IMR-90 (cell line): ENCODE results near the gene GNRH2. TPM values are rescaled to one million over a fixed set of nuclear protein-coding genes. Genes with fewer than 3 reads are reported as not detected.

Experiments
- ATAC-seq: fragments of 200-7000 bp; cut with Tn5 transposase; 2 replicates; pipeline ENCODE4 v1.9.1; 2020; ENCODE audit warnings: low read depth, mild to moderate bottlenecking, moderate library complexity
- BruUV-seq: library from RNA; stranded (reverse); fragments of 400-500 nt; replicated peaks from 2 replicates; lab custom pipeline; 2021; lab: Mats Ljungman, UMichigan
- CTCF ChIA-PET: fragments of 300-600 bp; formaldehyde crosslinking; extraction: SDS; loops from one replicate; lab custom pipeline; 2021; ENCODE audit warnings: antibody characterized with exemption; lab: Yijun Ruan, JAX
- POLR2A ChIA-PET: fragments of 300-600 bp; sonication (Branson Sonifier 250); formaldehyde crosslinking; loops from one replicate; lab custom pipeline; 2022; ENCODE audit warnings: antibody characterized with exemption; ENCODE audit not compliant: unreplicated experiment; lab: Charles Lee
- DNase-seq: peaks from one replicate; pipeline ENCODE4 v3.0.0; 2013
- H2AFZ ChIP-seq: replicated peaks from 2 replicates; pipeline ENCODE3; 2013; ENCODE audit warnings: low read length, mild to moderate bottlenecking; ENCODE audit not compliant: poor library complexity
- H2AK5ac ChIP-seq: 2 replicates; pipeline ENCODE4 v1.6.1; 2013; ENCODE audit warnings: low read depth, low read length, inconsistent platforms
- H2AK9ac ChIP-seq: replicated peaks from 2 replicates; pipeline ENCODE3; 2013; ENCODE audit warnings: mild to moderate bottlenecking, low read depth, low read length, moderate library complexity; ENCODE audit not compliant: poor library complexity
- H2BK120ac ChIP-seq: 2 replicates; pipeline ENCODE4 v1.6.1; 2013; ENCODE audit warnings: low read depth, low read length, inconsistent platforms
- H2BK15ac ChIP-seq: 3 replicates; pipeline ENCODE4 v1.6.1; 2013; ENCODE audit warnings: low read depth, low read length, inconsistent platforms
- H2BK20ac ChIP-seq: 2 replicates; pipeline ENCODE4 v1.6.1; 2013; ENCODE audit warnings: low read depth, mild to moderate bottlenecking, inconsistent platforms, low read length, moderate library complexity
- H2BK5ac ChIP-seq: 2 replicates; pipeline ENCODE4 v1.6.1; 2013; ENCODE audit warnings: mild to moderate bottlenecking, low read depth, low read length, inconsistent platforms; ENCODE audit not compliant: poor library complexity, severe bottlenecking
- H3K14ac ChIP-seq: replicated peaks from 2 replicates; pipeline ENCODE4 v1.6.1; 2013; ENCODE audit warnings: low read depth, low read length, inconsistent platforms
- H3K18ac ChIP-seq: 2 replicates; pipeline ENCODE4 v1.6.1; 2013; ENCODE audit warnings: low read depth, low read length, control low read depth
- H3K23ac ChIP-seq: 2 replicates; pipeline ENCODE4 v1.6.1; 2013; ENCODE audit warnings: low read depth, low read length, inconsistent platforms
- H3K27ac ChIP-seq: 2 replicates; pipeline ENCODE4 v1.5.1; 2013; ENCODE audit warnings: mild to moderate bottlenecking, control low read depth, low read length; ENCODE audit not compliant: insufficient read depth
- H3K27me3 ChIP-seq: 2 replicates; pipeline ENCODE4 v1.6.1; 2013; ENCODE audit warnings: low read length; ENCODE audit not compliant: control insufficient read depth, insufficient read depth
- H3K36me3 ChIP-seq: 2 replicates; pipeline ENCODE4 v1.6.1; 2013; ENCODE audit warnings: low read length, mixed read lengths; ENCODE audit not compliant: control insufficient read depth, insufficient read depth
- H3K4ac ChIP-seq: 2 replicates; pipeline ENCODE4 v1.6.1; 2013; ENCODE audit warnings: low read depth, low read length, inconsistent platforms
- H3K4me1 ChIP-seq: 2 replicates; pipeline ENCODE4 v1.6.1; 2013; ENCODE audit warnings: low read length, mixed read lengths; ENCODE audit not compliant: control insufficient read depth, insufficient read depth
- H3K4me2 ChIP-seq: 2 replicates; pipeline ENCODE4 v1.6.1; 2013; ENCODE audit warnings: low read depth, mild to moderate bottlenecking, control low read depth, low read length, moderate library complexity
- H3K4me3 ChIP-seq: 2 replicates; pipeline ENCODE4 v1.5.1; 2013; ENCODE audit warnings: low read depth, mild to moderate bottlenecking, control low read depth, low read length, moderate library complexity; ENCODE audit not compliant: insufficient read depth
- H3K56ac ChIP-seq: 2 replicates; pipeline ENCODE4 v1.6.1; 2013; ENCODE audit warnings: low read length, inconsistent platforms; ENCODE audit not compliant: insufficient read depth; ENCODE audit errors: extremely low read depth
- H3K79me1 ChIP-seq, 2 experiments: 2 replicates each; pipeline ENCODE4 v1.6.1; 2013; ENCODE audit warnings: low read length in 2 of 2, inconsistent platforms in 1 of 2, low read depth in 1 of 2
- H3K9ac ChIP-seq: 2 replicates; pipeline ENCODE4 v1.6.1; 2013; ENCODE audit warnings: low read depth, low read length, control low read depth
- H3K9me1 ChIP-seq: 2 replicates; pipeline ENCODE4 v1.6.1; 2013; ENCODE audit warnings: low read length, inconsistent platforms; ENCODE audit not compliant: insufficient read depth
- H3K9me3 ChIP-seq: 2 replicates; pipeline ENCODE4 v1.6.1; 2013; ENCODE audit warnings: low read length; ENCODE audit not compliant: control insufficient read depth, insufficient read depth
- H4K20me1 ChIP-seq: 2 replicates; pipeline ENCODE4 v1.6.1; 2013; ENCODE audit warnings: low read length, inconsistent platforms; ENCODE audit not compliant: insufficient read depth
- H4K5ac ChIP-seq: 2 replicates; pipeline ENCODE4 v1.6.1; 2013; ENCODE audit warnings: mild to moderate bottlenecking, low read depth, low read length, control low read depth
- H4K8ac ChIP-seq, 2 experiments: 2 replicates each; pipeline ENCODE4 v1.6.1; 2013; ENCODE audit warnings: low read depth in 2 of 2, low read length in 2 of 2, control low read depth in 1 of 2, inconsistent platforms in 1 of 2
- H4K91ac ChIP-seq: 2 replicates; pipeline ENCODE4 v1.6.1; 2013; ENCODE audit warnings: low read depth, low read length, inconsistent platforms; ENCODE audit not compliant: insufficient read depth
- BHLHE40 ChIP-seq: fragments of 150-350 bp; IDR thresholded peaks from 2 replicates; pipeline ENCODE4 v1.6.1; 2016; ENCODE audit warnings: mild to moderate bottlenecking, low read depth, low read length
- CEBPB ChIP-seq: IDR thresholded peaks from 2 replicates; pipeline ENCODE4 v1.6.1; 2012; ENCODE audit warnings: low read depth, low read length, improper control_type of control experiment
- CHD1 ChIP-seq: IDR thresholded peaks from 2 replicates; pipeline ENCODE4 v1.6.1; 2012; ENCODE audit warnings: low read depth, low read length, improper control_type of control experiment
- FOS ChIP-seq: fragments of 150-350 bp; IDR thresholded peaks from 2 replicates; pipeline ENCODE4 v1.6.1; 2016; ENCODE audit warnings: low read depth, low read length
- MAFK ChIP-seq: IDR thresholded peaks from 2 replicates; pipeline ENCODE4 v1.6.1; 2012; ENCODE audit warnings: low read depth, low read length, improper control_type of control experiment
- MAZ ChIP-seq: IDR thresholded peaks from 2 replicates; pipeline ENCODE4 v1.6.1; 2012; ENCODE audit warnings: low read depth, mild to moderate bottlenecking, low read length, improper control_type of control experiment, moderate library complexity, borderline replicate concordance
- MXI1 ChIP-seq: IDR thresholded peaks from 2 replicates; pipeline ENCODE4 v1.6.1; 2012; ENCODE audit warnings: low read depth, mild to moderate bottlenecking, low read length, moderate library complexity, borderline replicate concordance
- NFE2L2 ChIP-seq: fragments of 150-350 bp; IDR thresholded peaks from 2 replicates; pipeline ENCODE4 v1.6.1; 2016; ENCODE audit warnings: low read depth, mild to moderate bottlenecking, low read length
- POLR2A ChIP-seq: IDR thresholded peaks from 2 replicates; pipeline ENCODE4 v1.6.1; 2012; ENCODE audit warnings: mild to moderate bottlenecking, low read depth, low read length
- RAD21 ChIP-seq: IDR thresholded peaks from 2 replicates; pipeline ENCODE4 v1.6.1; 2012; ENCODE audit warnings: low read length, improper control_type of control experiment
- RCOR1 ChIP-seq: IDR thresholded peaks from 2 replicates; pipeline ENCODE4 v1.6.1; 2012; ENCODE audit warnings: mild to moderate bottlenecking, low read length, improper control_type of control experiment; ENCODE audit not compliant: insufficient replicate concordance
- RFX5 ChIP-seq: IDR thresholded peaks from 2 replicates; pipeline ENCODE4 v1.8.0; 2012; ENCODE audit warnings: low read depth, mild to moderate bottlenecking, low read length, moderate library complexity
- SMC3 ChIP-seq: fragments of 150-350 bp; IDR thresholded peaks from 2 replicates; pipeline ENCODE4 v1.6.1; 2016; ENCODE audit warnings: low read depth, mild to moderate bottlenecking, antibody characterized with exemption, low read length, moderate library complexity
- WGBS, 2 experiments: methylation state at CpG; one replicate each; pipeline versions ENCODE4 v1.1.5 to v1.1.7; 2013; ENCODE audit warnings: missing lambda C conversion rate in 2 of 2; ENCODE audit not compliant: insufficient read length in 1 of 2; ENCODE audit errors: extremely low coverage in 2 of 2; 5-methylcytosine and 5-hydroxymethylcytosine counted together
- dilution Hi-C: fragments of 300-500 bp; cut with HindIII; formaldehyde crosslinking; loops from one replicate; pipeline ENCODE4 v1.14.3; 2018; ENCODE audit warnings: low sequenced_read_pairs; ENCODE audit not compliant: unreplicated experiment
- in situ Hi-C: fragments of 300-500 bp; cut with MboI; formaldehyde crosslinking; loops from 3 replicates; pipeline ENCODE4 v1.14.3; 2019; ENCODE audit warnings: low sequenced_read_pairs, inconsistent platforms, mixed read lengths
- intact Hi-C: fragments of 100-400 bp; cut with micrococcal nuclease; formaldehyde crosslinking; loops from 2 replicates; pipeline ENCODE4 v1.10.0; 2022
- polyA plus RNA-seq, 3 experiments: library from polyadenylated mRNA; depleted of rRNA; stranded (reverse); fragments of >200 nt; gene quantifications; 2 replicates each; pipeline ENCODE4 v1.2.3, GENCODE V29; 2012; ENCODE audit warnings: low replicate concordance in 1 of 3
- total RNA-seq: library from RNA; depleted of rRNA; stranded (reverse); fragments of >200 nt; gene quantifications from 2 replicates; pipeline ENCODE4 v1.2.3, GENCODE V29; 2012
- TF ChIP-seq, protein P1 (sequence below): fragments of 150-350 bp; IDR thresholded peaks from 2 replicates; pipeline ENCODE4 v1.6.1; 2016; ENCODE audit warnings: low read depth, mild to moderate bottlenecking, low read length, moderate library complexity, borderline replicate concordance
- TF ChIP-seq, protein P2 (sequence below): fragments of 150-350 bp; IDR thresholded peaks from 2 replicates; pipeline ENCODE4 v1.6.1; 2017; ENCODE audit warnings: mild to moderate bottlenecking, antibody characterized with exemption, low read length, low read depth
- TF ChIP-seq, protein P3 (sequence below): conservative IDR thresholded peaks from 2 replicates; pipeline ENCODE4 v1.5.1; 2012; ENCODE audit warnings: mild to moderate bottlenecking, low read depth, low read length, improper control_type of control experiment

Gene GNRH2
- total and polyA plus RNA-seq, 2 of the 4 experiments (the other 2 are of a cell fraction): 0.18 to 0.21 TPM

DNA sequence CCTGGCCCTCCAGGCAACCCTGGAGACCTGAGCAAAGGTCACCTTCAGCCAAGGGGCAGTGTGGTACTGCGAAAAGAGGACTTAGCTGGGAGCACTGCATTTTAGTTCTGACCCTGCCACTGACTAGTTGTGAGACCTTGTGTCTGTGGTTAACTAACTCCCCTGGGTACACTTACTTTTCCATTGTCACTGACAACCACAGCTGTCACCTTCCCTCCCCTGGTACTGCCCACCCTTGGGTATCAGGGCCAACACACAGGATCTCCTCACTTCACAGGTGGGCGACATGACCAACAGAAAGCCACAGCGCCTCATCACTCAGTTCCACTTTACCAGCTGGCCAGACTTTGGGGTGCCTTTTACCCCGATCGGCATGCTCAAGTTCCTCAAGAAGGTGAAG, 21.6 kb upstream of the GNRH2 start:
- H2AFZ ChIP-seq: no peak overlapping the region
- H2BK15ac ChIP-seq: no peak overlapping the region
- DNase-seq (no peak), ATAC-seq (no peak)
- no peak overlapping the region for H3K27ac ChIP-seq
- no peak overlapping the region for H2BK120ac ChIP-seq
- no peak overlapping the region for H2AK5ac ChIP-seq
- no peak overlapping the region for H2BK20ac ChIP-seq
- no TSS peak for BruUV-seq
- CTCF ChIA-PET: no interaction called here
- WGBS, 2 experiments: 100% methylated on average over 2 of the region's 5 CpGs; no CpG with 5 or more reads in 1 of the 2 experiments
- dilution Hi-C loops (no loop called here), in situ Hi-C loops (no loop called here), intact Hi-C loops (no loop called here)
- 0 out of 2 replicates have a peak, but pooled peaks cover 10% of the 10 kb centered on the region for H3K9me1 ChIP-seq
- no peaks in the 10 kb centered on the region for H3K4me1 ChIP-seq
- no peak overlapping the region for H4K8ac ChIP-seq
- H3K4me2 ChIP-seq: no peak overlapping the region
- no peak overlapping the region for H3K23ac ChIP-seq
- H4K20me1 ChIP-seq: no peaks in the 10 kb centered on the region
- H3K27me3 ChIP-seq: no peaks in the 10 kb centered on the region
- no peak overlapping the region for H3K14ac ChIP-seq
- no peak overlapping the region for H3K4me3 ChIP-seq
- H3K4ac ChIP-seq: no peak overlapping the region
- peak overlapping the region; percentile 15 for H2AK9ac ChIP-seq
- H3K56ac ChIP-seq: no peak overlapping the region
- H3K9me3 ChIP-seq: no peaks in the 10 kb centered on the region
- no peak overlapping the region for H3K18ac ChIP-seq
- POLR2A ChIA-PET: no interaction called here
- H4K5ac ChIP-seq: no peak overlapping the region
- no peak overlapping the region for H2BK5ac ChIP-seq
- TF ChIP-seq CEBPB (no peak), RCOR1 (no peak), MXI1 (no peak), RFX5 (no peak), CHD1 (no peak), FOS (no peak), MAZ (no peak), NFE2L2 (no peak), MAFK (no peak), SMC3 (no peak), BHLHE40 (no peak), POLR2A (no peak), RAD21 (no peak)
- TF ChIP-seq, protein P1, sequence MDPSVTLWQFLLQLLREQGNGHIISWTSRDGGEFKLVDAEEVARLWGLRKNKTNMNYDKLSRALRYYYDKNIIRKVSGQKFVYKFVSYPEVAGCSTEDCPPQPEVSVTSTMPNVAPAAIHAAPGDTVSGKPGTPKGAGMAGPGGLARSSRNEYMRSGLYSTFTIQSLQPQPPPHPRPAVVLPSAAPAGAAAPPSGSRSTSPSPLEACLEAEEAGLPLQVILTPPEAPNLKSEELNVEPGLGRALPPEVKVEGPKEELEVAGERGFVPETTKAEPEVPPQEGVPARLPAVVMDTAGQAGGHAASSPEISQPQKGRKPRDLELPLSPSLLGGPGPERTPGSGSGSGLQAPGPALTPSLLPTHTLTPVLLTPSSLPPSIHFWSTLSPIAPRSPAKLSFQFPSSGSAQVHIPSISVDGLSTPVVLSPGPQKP: no peak
- TF ChIP-seq, protein P2, sequence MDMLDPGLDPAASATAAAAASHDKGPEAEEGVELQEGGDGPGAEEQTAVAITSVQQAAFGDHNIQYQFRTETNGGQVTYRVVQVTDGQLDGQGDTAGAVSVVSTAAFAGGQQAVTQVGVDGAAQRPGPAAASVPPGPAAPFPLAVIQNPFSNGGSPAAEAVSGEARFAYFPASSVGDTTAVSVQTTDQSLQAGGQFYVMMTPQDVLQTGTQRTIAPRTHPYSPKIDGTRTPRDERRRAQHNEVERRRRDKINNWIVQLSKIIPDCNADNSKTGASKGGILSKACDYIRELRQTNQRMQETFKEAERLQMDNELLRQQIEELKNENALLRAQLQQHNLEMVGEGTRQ: no peak
- TF ChIP-seq, protein P3, sequence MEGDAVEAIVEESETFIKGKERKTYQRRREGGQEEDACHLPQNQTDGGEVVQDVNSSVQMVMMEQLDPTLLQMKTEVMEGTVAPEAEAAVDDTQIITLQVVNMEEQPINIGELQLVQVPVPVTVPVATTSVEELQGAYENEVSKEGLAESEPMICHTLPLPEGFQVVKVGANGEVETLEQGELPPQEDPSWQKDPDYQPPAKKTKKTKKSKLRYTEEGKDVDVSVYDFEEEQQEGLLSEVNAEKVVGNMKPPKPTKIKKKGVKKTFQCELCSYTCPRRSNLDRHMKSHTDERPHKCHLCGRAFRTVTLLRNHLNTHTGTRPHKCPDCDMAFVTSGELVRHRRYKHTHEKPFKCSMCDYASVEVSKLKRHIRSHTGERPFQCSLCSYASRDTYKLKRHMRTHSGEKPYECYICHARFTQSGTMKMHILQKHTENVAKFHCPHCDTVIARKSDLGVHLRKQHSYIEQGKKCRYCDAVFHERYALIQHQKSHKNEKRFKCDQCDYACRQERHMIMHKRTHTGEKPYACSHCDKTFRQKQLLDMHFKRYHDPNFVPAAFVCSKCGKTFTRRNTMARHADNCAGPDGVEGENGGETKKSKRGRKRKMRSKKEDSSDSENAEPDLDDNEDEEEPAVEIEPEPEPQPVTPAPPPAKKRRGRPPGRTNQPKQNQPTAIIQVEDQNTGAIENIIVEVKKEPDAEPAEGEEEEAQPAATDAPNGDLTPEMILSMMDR: no peak
- no peaks in the 10 kb centered on the region for H3K79me1 ChIP-seq
- H3K36me3 ChIP-seq: peaks cover 36% of the 10 kb centered on the region
- no peak overlapping the region for H3K9ac ChIP-seq
- no peak overlapping the region for H4K91ac ChIP-seq
